Esophagus muscularis mucosa (tissue), 4 donors: Measurements from ENCODE around the gene SWAP70. TPM values are rescaled to one million over a fixed set of nuclear protein-coding genes. Genes with fewer than 3 reads are reported as not detected.

Source experiments
- DNase-seq: peaks from one replicate; pipeline ENCODE4 v3.0.0-alpha.2; 2017; ENCODE audit errors: extremely low spot score
- H3K27ac ChIP-seq, 4 donors: fragments of 200-600 bp; sonication (generic); replicated peaks in 1 of 4; 1 replicate in 3 of 4; 2 replicates in 1 of 4; pipeline ENCODE4 v1.5.1; 2016 to 2019; ENCODE audit warnings: mild to moderate bottlenecking in 1 of 4
- H3K27me3 ChIP-seq, 4 donors: fragments of 200-600 bp; sonication (generic); one replicate each; pipeline versions ENCODE4 v1.5.1 to v1.6.0; 2016 to 2019
- H3K36me3 ChIP-seq, 4 donors: fragments of 200-600 bp; sonication (generic); one replicate each; pipeline ENCODE4 v1.5.1; 2016 to 2019
- H3K4me1 ChIP-seq, 4 donors: fragments of 200-600 bp; sonication (generic); one replicate each; pipeline ENCODE4 v1.5.1; 2016 to 2019
- H3K4me3 ChIP-seq, 4 donors: fragments of 200-600 bp; sonication (generic); 1 replicate in 2 of 4; 2 replicates in 2 of 4; pipeline ENCODE4 v1.5.1; 2016 to 2019; ENCODE audit warnings: mild to moderate bottlenecking in 4 of 4, moderate library complexity in 1 of 4
- H3K9me3 ChIP-seq, 4 donors: fragments of 200-600 bp; sonication (generic); 1 replicate in 3 of 4; 2 replicates in 1 of 4; pipeline ENCODE4 v1.5.1; 2016 to 2019
- EP300 ChIP-seq: sonication (generic); formaldehyde crosslinking; IDR thresholded peaks from one replicate; pipeline ENCODE4 v1.6.1; 2017; ENCODE audit warnings: antibody characterized with exemption
- POLR2A ChIP-seq: fragments of 450-650 bp; IDR thresholded peaks from one replicate; pipeline ENCODE4 v1.6.1; 2017; ENCODE audit warnings: antibody characterized with exemption, moderate library complexity, mild to moderate bottlenecking, low read depth
- POLR2AphosphoS5 ChIP-seq, 2 donors: sonication (generic); formaldehyde crosslinking; IDR thresholded peaks; one replicate each; pipeline ENCODE4 v1.6.1; 2017; ENCODE audit warnings: antibody characterized with exemption in 2 of 2
- WGBS: methylation state at CpG from one replicate; pipeline ENCODE4 v1.1.5; 2018; 5-methylcytosine and 5-hydroxymethylcytosine counted together
- intact Hi-C: fragments of 100-400 bp; cut with DNase I; formaldehyde crosslinking; loops from one replicate; pipeline ENCODE4 v1.15.1; 2023
- total RNA-seq, 4 donors: library from RNA; depleted of rRNA; stranded (reverse); fragments of >200 nt; gene quantifications; one replicate each; pipeline versions ENCODE4 v1.1.0 to v1.2.1, GENCODE V29; 2016
- TF ChIP-seq, protein P1 (sequence below), 3 experiments: fragments of 200-600 bp in 2 of 3; fragments of 450-650 bp in 1 of 3; sonication (generic) in 2 of 3; IDR thresholded peaks; one replicate each; pipeline ENCODE4 v1.5.1; 2017 to 2019; ENCODE audit warnings: antibody characterized with exemption in 3 of 3, mild to moderate bottlenecking in 2 of 3, moderate library complexity in 1 of 3

SWAP70 gene
- total RNA-seq: 10 to 100 TPM; 37.8 to 54.9 (median 46.5) TPM

DNA sequence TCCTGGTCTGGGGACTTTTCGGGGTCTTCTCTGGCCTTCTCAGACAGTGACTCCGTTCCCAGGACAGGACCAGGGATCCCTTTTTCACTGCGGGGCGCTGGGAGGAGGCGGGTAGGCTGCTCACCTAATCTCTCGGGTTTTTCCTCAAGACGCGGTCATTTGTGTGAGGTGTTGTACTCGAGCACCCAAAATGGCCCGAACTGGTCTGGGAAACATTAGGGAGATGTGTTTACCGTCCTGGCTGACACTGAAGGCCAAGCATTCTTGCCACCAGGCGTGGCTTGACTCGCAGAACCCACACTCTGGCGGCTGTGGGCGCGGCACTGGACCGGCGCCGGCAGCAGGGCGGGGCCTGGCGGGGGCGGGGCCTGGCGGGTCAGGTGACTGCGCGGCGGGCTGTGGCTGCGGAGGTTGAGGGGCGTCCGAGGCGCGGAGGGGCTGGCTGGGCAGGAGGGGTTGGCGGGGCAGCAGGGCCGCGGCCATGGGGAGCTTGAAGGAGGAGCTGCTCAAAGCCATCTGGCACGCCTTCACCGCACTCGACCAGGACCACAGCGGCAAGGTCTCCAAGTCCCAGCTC is at the start of gene SWAP70:
TSS of gene SWAP70 (plus strand) at position 379 of the 577 bp plus-strand sequence. CDS start at position 482, 103 bp downstream.
- TF ChIP-seq POLR2AphosphoS5 (IDR thresholded peaks at IDR 0.05): peak; percentile 92 to 93
- TF ChIP-seq POLR2A: peak; percentile 32
- TF ChIP-seq, protein P1, sequence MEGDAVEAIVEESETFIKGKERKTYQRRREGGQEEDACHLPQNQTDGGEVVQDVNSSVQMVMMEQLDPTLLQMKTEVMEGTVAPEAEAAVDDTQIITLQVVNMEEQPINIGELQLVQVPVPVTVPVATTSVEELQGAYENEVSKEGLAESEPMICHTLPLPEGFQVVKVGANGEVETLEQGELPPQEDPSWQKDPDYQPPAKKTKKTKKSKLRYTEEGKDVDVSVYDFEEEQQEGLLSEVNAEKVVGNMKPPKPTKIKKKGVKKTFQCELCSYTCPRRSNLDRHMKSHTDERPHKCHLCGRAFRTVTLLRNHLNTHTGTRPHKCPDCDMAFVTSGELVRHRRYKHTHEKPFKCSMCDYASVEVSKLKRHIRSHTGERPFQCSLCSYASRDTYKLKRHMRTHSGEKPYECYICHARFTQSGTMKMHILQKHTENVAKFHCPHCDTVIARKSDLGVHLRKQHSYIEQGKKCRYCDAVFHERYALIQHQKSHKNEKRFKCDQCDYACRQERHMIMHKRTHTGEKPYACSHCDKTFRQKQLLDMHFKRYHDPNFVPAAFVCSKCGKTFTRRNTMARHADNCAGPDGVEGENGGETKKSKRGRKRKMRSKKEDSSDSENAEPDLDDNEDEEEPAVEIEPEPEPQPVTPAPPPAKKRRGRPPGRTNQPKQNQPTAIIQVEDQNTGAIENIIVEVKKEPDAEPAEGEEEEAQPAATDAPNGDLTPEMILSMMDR (IDR thresholded peaks at IDR 0.05): peak; percentile 52 to 73 (median 64)
- TF ChIP-seq EP300: no peak
- Histone ChIP-seq H3K27ac (peak within 1 kb of the TSS; percentile 93 to 98 (median 94)), H3K27me3 (no peaks in the 10 kb centered on the region), H3K36me3 (peaks cover 0 to 3% (median 1%) of the 10 kb centered on the region in 4 donors), H3K9me3 (peaks cover 0 to 9% (median 8%) of the 10 kb centered on the region in 4 donors), H3K4me3 (peak within 1 kb of the TSS; percentile 69 to 98 (median 88)), H3K4me1 (peaks cover 6 to 27% (median 23%) of the 10 kb centered on the region in 4 donors)
- intact Hi-C loops: loop anchor here (2.0 to 5.0 kb wide), 3 partner anchors 51 to 126 kb away; no protein-coding TSS in a partner anchor
- DNase-seq: peak; percentile 97
- WGBS: under 1% methylated on average over 34 of the region's 38 CpGs

DNA sequence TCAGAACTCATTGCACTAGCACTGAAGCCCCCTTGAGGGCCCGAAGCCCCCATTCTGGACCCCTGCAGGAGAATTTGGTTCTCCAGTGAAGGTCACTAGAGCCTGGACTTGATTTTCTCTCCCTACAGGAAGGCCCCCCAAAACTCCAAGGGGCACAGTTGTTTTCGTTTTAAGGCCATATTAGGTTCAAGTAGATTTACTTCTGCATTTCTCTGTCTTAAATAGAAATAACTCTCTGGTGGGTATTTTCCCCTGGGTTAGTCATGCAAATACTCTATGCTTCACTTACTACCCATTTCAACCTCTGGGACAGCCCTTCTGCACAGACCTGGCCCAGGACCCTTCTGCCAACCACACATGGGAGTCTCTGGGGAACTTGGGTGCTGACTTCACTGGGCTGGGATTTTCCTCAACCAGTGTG is 48.8 kb upstream of the SWAP70 start:
- intact Hi-C loops: loop anchor here (2.0 to 5.0 kb wide), 2 partner anchors 112 to 134 kb away; no protein-coding TSS in a partner anchor
- 77% methylated on average over 2 of the region's 2 CpGs for WGBS
- no peak overlapping the region for H3K4me3 ChIP-seq

DNA sequence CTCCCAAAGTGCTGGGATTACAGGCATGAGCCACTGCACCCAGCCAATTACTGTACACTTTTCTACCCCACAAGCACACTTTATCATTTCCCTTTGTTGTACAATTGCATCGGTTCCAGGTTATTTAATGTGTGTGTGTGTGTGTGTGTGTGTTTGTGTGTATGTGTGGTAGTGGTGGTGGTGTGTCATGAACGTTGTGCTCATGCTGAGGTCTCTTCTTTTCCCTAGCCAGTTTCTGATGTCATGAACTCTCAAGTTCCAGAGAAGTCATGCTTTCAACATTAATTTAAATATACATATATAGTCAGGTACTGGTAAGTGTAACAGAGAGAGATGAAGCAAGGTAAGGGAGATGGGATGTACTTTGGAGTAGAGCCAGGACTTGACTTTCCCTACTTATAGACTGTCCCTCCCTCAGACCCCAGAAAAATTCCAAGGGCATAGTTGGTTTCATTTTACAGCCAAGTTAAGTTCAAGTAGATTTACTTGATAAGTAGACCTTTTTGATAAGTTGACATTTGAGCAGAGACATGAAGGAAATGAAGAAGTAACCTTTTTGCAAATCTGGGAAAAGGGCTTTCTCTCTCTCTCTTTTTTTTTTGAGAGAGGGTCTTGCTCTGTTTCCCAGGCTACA is 47.7 kb upstream of the SWAP70 start:
- intact Hi-C loops: loop anchor here (5.0 kb wide), 1 partner anchor 111 kb away; no protein-coding TSS in a partner anchor
- 49% methylated on average over 2 of the region's 2 CpGs for WGBS
- H3K27ac ChIP-seq: no peak overlapping the region

More for the DNA sequence above, 48.8 kb upstream of the SWAP70 start:
- Histone ChIP-seq H3K27me3 (no peaks in the 10 kb centered on the region), H3K27ac (peak overlapping the region; percentile 92 to 99 (median 96)), H3K36me3 (no peaks in the 10 kb centered on the region), H3K9me3 (no peaks in the 10 kb centered on the region), H3K4me1 (peaks cover 17 to 35% (median 32%) of the 10 kb centered on the region in 4 donors)
- no peak for DNase-seq
- TF ChIP-seq POLR2A (no peak), POLR2AphosphoS5 (IDR thresholded peaks at IDR 0.05) (no peak), EP300 (no peak)
- TF ChIP-seq, protein P1 (IDR thresholded peaks at IDR 0.05): no peak

DNA sequence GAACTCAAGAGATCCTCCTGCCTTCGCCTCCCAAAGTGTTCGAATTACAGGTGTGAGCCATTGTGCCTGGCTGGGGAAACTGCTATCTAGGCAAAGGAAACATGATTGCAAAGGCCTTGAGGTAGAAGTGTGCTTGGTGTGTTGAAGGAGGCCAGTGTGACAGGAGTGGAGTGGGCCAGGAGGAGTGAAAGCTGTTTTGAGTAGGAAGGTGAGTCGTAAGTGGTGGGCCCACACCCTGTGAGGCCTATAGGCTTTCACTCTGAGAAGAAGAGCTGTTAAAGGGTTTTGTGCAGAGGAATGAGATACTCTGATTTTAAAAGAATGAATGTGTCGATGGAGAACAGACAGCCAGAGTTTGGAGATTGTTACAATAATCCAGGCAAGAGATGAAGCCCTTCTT is 47.0 kb upstream of the SWAP70 start:
- TF ChIP-seq, protein P1 (IDR thresholded peaks at IDR 0.05): no peak
- no peak for TF ChIP-seq POLR2AphosphoS5 (IDR thresholded peaks at IDR 0.05)
- no peak for TF ChIP-seq POLR2A
- no peak for TF ChIP-seq EP300
- Histone ChIP-seq H3K27me3 (no peaks in the 10 kb centered on the region), H3K4me3 (no peak overlapping the region), H3K36me3 (no peaks in the 10 kb centered on the region), H3K27ac (no peak overlapping the region), H3K9me3 (no peaks in the 10 kb centered on the region), H3K4me1 (peaks cover 17 to 35% (median 32%) of the 10 kb centered on the region in 4 donors)
- no peak for DNase-seq
- intact Hi-C loops: loop anchor here (5.0 kb wide), 1 partner anchor 110 kb away; no protein-coding TSS in a partner anchor
- 96% methylated on average over 4 of the region's 4 CpGs for WGBS

More for the DNA sequence above, 47.7 kb upstream of the SWAP70 start:
- no peaks in the 10 kb centered on the region for H3K27me3 ChIP-seq
- TF ChIP-seq POLR2A: no peak
- TF ChIP-seq EP300: no peak
- TF ChIP-seq POLR2AphosphoS5 (IDR thresholded peaks at IDR 0.05): no peak
- TF ChIP-seq, protein P1 (IDR thresholded peaks at IDR 0.05): no peak
- H3K4me3 ChIP-seq: no peak overlapping the region
- peaks cover 17 to 35% (median 32%) of the 10 kb centered on the region in 4 donors for H3K4me1 ChIP-seq
- no peak for DNase-seq
- no peaks in the 10 kb centered on the region for H3K9me3 ChIP-seq
- H3K36me3 ChIP-seq: no peaks in the 10 kb centered on the region
